G401 (cell line): ENCODE results near the gene OARD1. TPM values are rescaled to one million over a fixed set of nuclear protein-coding genes. Genes with fewer than 3 reads are reported as not detected.

Experiments
- DNase-seq: peaks from one replicate; pipeline ENCODE4 v3.0.0-alpha.2; 2015; ENCODE audit warnings: low spot score
- in situ Hi-C: cut with HindIII; loops from 2 replicates; pipeline ENCODE4 v1.10.0; 2016; ENCODE audit warnings: low sequenced_read_pairs, mixed read lengths
- total RNA-seq: library from RNA; depleted of rRNA; stranded (reverse); fragments of >200 nt; shearing (Covaris generic); gene quantifications from 2 replicates; pipeline ENCODE4 v1.2.3, GENCODE V29; 2014

Gene OARD1
- total RNA-seq, 1 experiment from 2014 or later, result 14.8 TPM

- in situ Hi-C loops, result no loop called here
Measured at GRCh38 chr6:41051873-41052272, 20.3 kb downstream of the OARD1 start.

GRCh38 chr6:41050536-41050935, 21.6 kb downstream of the OARD1 start:
- in situ Hi-C loops, result no loop called here
- no peak for DNase-seq

More at GRCh38 chr6:41051873-41052272, 20.3 kb downstream of the OARD1 start:
- no peak for DNase-seq

- in situ Hi-C loops, result no loop called here
- no peak for DNase-seq
Measured at GRCh38 chr6:41049955-41050354, 22.2 kb downstream of the OARD1 start.

GRCh38 chr6:41049521-41049920, 22.6 kb downstream of the OARD1 start:
- no peak for DNase-seq
- in situ Hi-C loops, result no loop called here

GRCh38 chr6:41047745-41048732, 24.1 kb downstream of the OARD1 start:
- no peak for DNase-seq
- in situ Hi-C loops, result no loop called here

- no peak for DNase-seq
- in situ Hi-C loops, result no loop called here
Measured at GRCh38 chr6:41047306-41047705, 24.9 kb downstream of the OARD1 start.

- no peak for DNase-seq
- in situ Hi-C loops, result no loop called here
Measured at GRCh38 chr6:41046084-41046483, 26.1 kb downstream of the OARD1 start.

GRCh38 chr6:41045664-41046063, 26.5 kb downstream of the OARD1 start:
- in situ Hi-C loops, result no loop called here
- DNase-seq, result no peak

- in situ Hi-C loops, result no loop called here
- DNase-seq, result no peak
Measured at GRCh38 chr6:41043151-41043550, 29.0 kb downstream of the OARD1 start.

- in situ Hi-C loops, result no loop called here
- DNase-seq, result no peak
Measured at GRCh38 chr6:41042226-41043055, 29.7 kb downstream of the OARD1 start, which contains the start of gene TSPO2. TSPO2 (plus strand) TSS chr6:41042467; CDS start chr6:41042986, 519 bp downstream.

- in situ Hi-C loops, result no loop called here
- no peak for DNase-seq
Measured at GRCh38 chr6:41040940-41041536, 31.1 kb downstream of the OARD1 start.

GRCh38 chr6:41040101-41040939, 31.8 kb downstream of the OARD1 start:
- in situ Hi-C loops, result no loop called here
- no peak for DNase-seq

GRCh38 chr6:41039060-41039998, 32.8 kb downstream of the OARD1 start, which contains the start of gene UNC5CL:
UNC5CL (minus strand) TSS chr6:41039221; CDS start chr6:41035074, 4,147 bp downstream.
- peak; percentile 13 for DNase-seq
- in situ Hi-C loops, result no loop called here

- DNase-seq, result no peak
- in situ Hi-C loops, result no loop called here
Measured at GRCh38 chr6:41038205-41038604, 34.0 kb downstream of the OARD1 start.

GRCh38 chr6:41037107-41037900, 34.9 kb downstream of the OARD1 start:
- no peak for DNase-seq
- in situ Hi-C loops, result no loop called here

GRCh38 chr6:41036601-41037000, 35.6 kb downstream of the OARD1 start:
- in situ Hi-C loops, result no loop called here

GRCh38 chr6:41036186-41036585, 36.0 kb downstream of the OARD1 start:
- in situ Hi-C loops, result no loop called here

More at GRCh38 chr6:41036601-41037000, 35.6 kb downstream of the OARD1 start:
- DNase-seq, result no peak

More at GRCh38 chr6:41036186-41036585, 36.0 kb downstream of the OARD1 start:
- DNase-seq, result no peak
